Superior temporal gyrus (tissue), 1 donor: ENCODE measurements around the gene NDUFA1.
"Not testable (repeated sequence)": the region's sequence is repeated elsewhere in the genome, so short reads cannot be mapped to it uniquely, and the experiment has no call there.

Experiments
- DNase-seq: peaks from one replicate; pipeline ENCODE4 v3.0.0-alpha.2; 2016; ENCODE audit errors: extremely low spot score

Gene NDUFA1

GRCh38 chrX:119900976-119901375, 29.3 kb downstream of the NDUFA1 start:
- no peak for DNase-seq

- DNase-seq = no peak
Measured at GRCh38 chrX:119916310-119916709, 44.7 kb downstream of the NDUFA1 start.

- no peak for DNase-seq
Measured at GRCh38 chrX:119917877-119918276, 46.2 kb downstream of the NDUFA1 start.

- DNase-seq = no peak
Measured at GRCh38 chrX:119919835-119920585, 48.4 kb downstream of the NDUFA1 start.

GRCh38 chrX:119922391-119922790, 50.8 kb downstream of the NDUFA1 start:
- DNase-seq = not testable (repeated sequence)
